ENCODE results near the gene PLEKHF1. TPM values are rescaled to one million over a fixed set of nuclear protein-coding genes. Genes with fewer than 3 reads are reported as not detected.

Gene PLEKHF1
- total and polyA plus RNA-seq, 2 of the 13 experiments (the other 11 are each of a cell fraction or from before 2014, with no cell fraction given), result 2.9 to 3.8 TPM

GRCh38 chr19:29673451-29674371 lies 8.4 kb downstream of the PLEKHF1 start (continued):
- no peak for TF ChIP-seq ZBTB10 (CRISPR knock-in tag; IDR thresholded peaks at IDR 0.05; ENCODE audit: borderline replicate concordance)
- TF ChIP-seq HOXA3 (CRISPR knock-in tag; IDR thresholded peaks at IDR 0.05), result no peak
- no peak for TF ChIP-seq IKZF1 (IDR thresholded peaks at IDR 0.05)
- no peak for TF ChIP-seq CAMTA2 (CRISPR knock-in tag; IDR thresholded peaks at IDR 0.05; ENCODE audit: borderline replicate concordance)
- TF ChIP-seq ZSCAN31 (CRISPR knock-in tag; IDR thresholded peaks at IDR 0.05; ENCODE audit: low read depth), result no peak
- TF ChIP-seq NFIC (IDR thresholded peaks at IDR 0.05; ENCODE audit: low read length), result no peak
- TF ChIP-seq ZNF777 (CRISPR knock-in tag; IDR thresholded peaks at IDR 0.05), result no peak

DNA sequence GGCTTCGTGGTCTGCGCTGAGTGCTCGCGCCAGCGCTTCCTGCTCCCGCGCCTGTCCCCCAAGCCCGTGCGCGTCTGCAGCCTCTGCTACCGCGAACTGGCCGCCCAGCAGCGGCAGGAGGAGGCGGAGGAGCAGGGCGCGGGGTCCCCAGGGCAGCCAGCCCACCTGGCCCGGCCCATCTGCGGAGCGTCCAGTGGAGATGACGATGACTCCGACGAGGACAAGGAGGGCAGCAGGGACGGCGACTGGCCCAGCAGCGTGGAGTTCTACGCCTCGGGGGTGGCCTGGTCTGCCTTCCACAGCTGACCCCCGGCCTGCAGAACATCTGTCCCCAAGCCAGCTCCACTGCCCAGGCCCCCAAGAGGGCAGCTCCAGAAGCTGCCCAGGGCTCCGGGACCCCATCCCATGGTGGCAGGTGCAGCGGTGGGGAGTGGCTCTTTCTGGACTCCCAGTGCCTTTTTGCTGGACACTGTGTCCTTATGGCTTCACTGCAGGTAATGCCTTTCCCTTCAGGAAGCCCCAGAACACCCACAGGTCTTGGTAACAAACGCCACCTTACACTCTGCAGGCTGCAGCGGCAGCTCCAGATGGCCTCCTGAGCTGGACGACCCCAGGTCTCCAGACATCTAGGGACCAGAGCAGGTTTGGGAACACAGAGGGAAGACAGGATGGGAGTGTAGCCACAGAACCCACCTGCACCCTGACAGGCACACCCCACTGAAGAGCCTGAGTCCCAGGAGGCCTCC lies 9.3 kb downstream of the PLEKHF1 start:
- Histone ChIP-seq H3K4me3 (replicated peaks in 1 of 3; ENCODE audit: insufficient read depth in 1 of 3, low read depth in 2 of 3, low read length in 3 of 3) (no peak overlapping the region), H3K27me3 (ENCODE audit: control insufficient read depth in 1 of 2, insufficient read depth in 2 of 2, low read length in 2 of 2) (no peaks in the 10 kb centered on the region), H3K9me3 (ENCODE audit: low read length) (no peaks in the 10 kb centered on the region), H3K4me1 (ENCODE audit: insufficient read depth, low read length) (peaks cover 35% of the 10 kb centered on the region), H3K36me3 (replicated peaks in 1 of 2; ENCODE audit: control insufficient read depth in 1 of 2, insufficient read depth in 2 of 2, low read length in 2 of 2) (peaks cover 0 to 12% of the 10 kb centered on the region in 2 experiments; a peak in 2 of 5 replicates), H4K20me1 (ENCODE audit: insufficient read depth, low read length) (0 out of 2 replicates have a peak, but pooled peaks cover 2% of the 10 kb centered on the region), H3K9ac (ENCODE audit: insufficient read depth, low read depth, low read length) (no peak overlapping the region), H3K79me2 (ENCODE audit: insufficient read depth, low read length) (no peaks in the 10 kb centered on the region), H2AFZ (ENCODE audit: low read length) (no peak overlapping the region), H3K27ac (ENCODE audit: extremely low read length, insufficient read depth, low read length) (no peak overlapping the region), H3K4me2 (ENCODE audit: low read depth, low read length) (no peak overlapping the region)
- intact Hi-C loops (cut with micrococcal nuclease; ENCODE audit: unreplicated experiment) (no loop called here), in situ Hi-C loops (cut with HindIII; ENCODE audit: extremely low pct_ligation_motif_present, low pct_unique_long_range_greater_than_20kb) (no loop called here)
- 97% methylated on average over 24 of the region's 34 CpGs for WGBS (ENCODE audit: low lambda C conversion rate)
- ChIA-PET CTCF (ENCODE audit: low intra/inter-chr PET ratio, low total read pairs) (no interaction called here), POLR2A (no interaction called here)
- ATAC-seq, result no peak
- DNase-seq (ENCODE audit: low spot score), result no peak
- BruUV-seq (replicated peaks), result no TSS peak
- FAIRE-seq, result no peak
- TF ChIP-seq TSC22D2 (CRISPR knock-in tag; IDR thresholded peaks at IDR 0.05; ENCODE audit: borderline replicate concordance), result no peak
- TF ChIP-seq CBFB (CRISPR knock-in tag; IDR thresholded peaks at IDR 0.05), result no peak
- TF ChIP-seq ATF7 (IDR thresholded peaks at IDR 0.05), result no peak
- TF ChIP-seq ATF7 (CRISPR knock-in tag; IDR thresholded peaks at IDR 0.05), result no peak
- no peak for TF ChIP-seq GLI4 (CRISPR knock-in tag; IDR thresholded peaks at IDR 0.05; ENCODE audit: borderline replicate concordance)
- no peak for TF ChIP-seq CREB1 (IDR thresholded peaks at IDR 0.05)
- no peak for TF ChIP-seq CREB1 (CRISPR knock-in tag; IDR thresholded peaks at IDR 0.05)
- TF ChIP-seq SCMH1 (CRISPR knock-in tag; IDR thresholded peaks at IDR 0.05; ENCODE audit: borderline replicate concordance), result no peak
- TF ChIP-seq, protein P1, sequence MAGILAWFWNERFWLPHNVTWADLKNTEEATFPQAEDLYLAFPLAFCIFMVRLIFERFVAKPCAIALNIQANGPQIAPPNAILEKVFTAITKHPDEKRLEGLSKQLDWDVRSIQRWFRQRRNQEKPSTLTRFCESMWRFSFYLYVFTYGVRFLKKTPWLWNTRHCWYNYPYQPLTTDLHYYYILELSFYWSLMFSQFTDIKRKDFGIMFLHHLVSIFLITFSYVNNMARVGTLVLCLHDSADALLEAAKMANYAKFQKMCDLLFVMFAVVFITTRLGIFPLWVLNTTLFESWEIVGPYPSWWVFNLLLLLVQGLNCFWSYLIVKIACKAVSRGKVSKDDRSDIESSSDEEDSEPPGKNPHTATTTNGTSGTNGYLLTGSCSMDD (CRISPR knock-in tag; IDR thresholded peaks at IDR 0.05), result no peak
- TF ChIP-seq ZC3H13 (CRISPR knock-in tag; IDR thresholded peaks at IDR 0.05), result no peak
